PFSK-1 (cell line): Measurements from ENCODE around the gene GSTCD.

Source experiments
- FOXP2 ChIP-seq: optimal IDR thresholded peaks from 2 replicates; pipeline ENCODE3; 2011; ENCODE audit warnings: borderline replicate concordance, control low read depth, inconsistent platforms; ENCODE audit not compliant: insufficient read depth; ENCODE audit errors: extremely low read length, extremely low read depth
- POLR2AphosphoS5 ChIP-seq: IDR thresholded peaks from 2 replicates; pipeline ENCODE4 v1.6.1; 2012; ENCODE audit warnings: low read depth, mild to moderate bottlenecking, control low read depth, low read length, moderate library complexity
- SIN3A ChIP-seq: IDR thresholded peaks from 2 replicates; pipeline ENCODE4 v1.6.1; 2012; ENCODE audit warnings: mild to moderate bottlenecking, low read length, moderate library complexity, borderline replicate concordance; ENCODE audit not compliant: insufficient read depth
- TAF1 ChIP-seq: IDR thresholded peaks from 2 replicates; pipeline ENCODE4 v1.6.1; 2012; ENCODE audit warnings: low read length, control low read depth, borderline replicate concordance; ENCODE audit not compliant: insufficient read depth
- TF ChIP-seq, protein P1 (sequence below), 2 experiments: IDR thresholded peaks; 2 replicates each; pipeline versions ENCODE4 v1.6.1 to v1.8.0; 2011 to 2012; ENCODE audit warnings: low read depth in 2 of 2, low read length in 2 of 2, control low read depth in 1 of 2, inconsistent platforms in 1 of 2, mild to moderate bottlenecking in 1 of 2, moderate library complexity in 1 of 2; ENCODE audit not compliant: insufficient read depth in 1 of 2

GSTCD gene

GRCh38 chr4:105666693-105667092, 41.9 kb upstream of the GSTCD start:
- TF ChIP-seq FOXP2: no peak
- TF ChIP-seq TAF1: no peak
- TF ChIP-seq SIN3A: no peak
- TF ChIP-seq, protein P1, sequence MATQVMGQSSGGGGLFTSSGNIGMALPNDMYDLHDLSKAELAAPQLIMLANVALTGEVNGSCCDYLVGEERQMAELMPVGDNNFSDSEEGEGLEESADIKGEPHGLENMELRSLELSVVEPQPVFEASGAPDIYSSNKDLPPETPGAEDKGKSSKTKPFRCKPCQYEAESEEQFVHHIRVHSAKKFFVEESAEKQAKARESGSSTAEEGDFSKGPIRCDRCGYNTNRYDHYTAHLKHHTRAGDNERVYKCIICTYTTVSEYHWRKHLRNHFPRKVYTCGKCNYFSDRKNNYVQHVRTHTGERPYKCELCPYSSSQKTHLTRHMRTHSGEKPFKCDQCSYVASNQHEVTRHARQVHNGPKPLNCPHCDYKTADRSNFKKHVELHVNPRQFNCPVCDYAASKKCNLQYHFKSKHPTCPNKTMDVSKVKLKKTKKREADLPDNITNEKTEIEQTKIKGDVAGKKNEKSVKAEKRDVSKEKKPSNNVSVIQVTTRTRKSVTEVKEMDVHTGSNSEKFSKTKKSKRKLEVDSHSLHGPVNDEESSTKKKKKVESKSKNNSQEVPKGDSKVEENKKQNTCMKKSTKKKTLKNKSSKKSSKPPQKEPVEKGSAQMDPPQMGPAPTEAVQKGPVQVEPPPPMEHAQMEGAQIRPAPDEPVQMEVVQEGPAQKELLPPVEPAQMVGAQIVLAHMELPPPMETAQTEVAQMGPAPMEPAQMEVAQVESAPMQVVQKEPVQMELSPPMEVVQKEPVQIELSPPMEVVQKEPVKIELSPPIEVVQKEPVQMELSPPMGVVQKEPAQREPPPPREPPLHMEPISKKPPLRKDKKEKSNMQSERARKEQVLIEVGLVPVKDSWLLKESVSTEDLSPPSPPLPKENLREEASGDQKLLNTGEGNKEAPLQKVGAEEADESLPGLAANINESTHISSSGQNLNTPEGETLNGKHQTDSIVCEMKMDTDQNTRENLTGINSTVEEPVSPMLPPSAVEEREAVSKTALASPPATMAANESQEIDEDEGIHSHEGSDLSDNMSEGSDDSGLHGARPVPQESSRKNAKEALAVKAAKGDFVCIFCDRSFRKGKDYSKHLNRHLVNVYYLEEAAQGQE (IDR thresholded peaks at IDR 0.05; ENCODE audit: insufficient read depth in 1 of 2, low read depth in 2 of 2, low read length in 2 of 2): no peak

- TF ChIP-seq POLR2AphosphoS5 (no peak), SIN3A (no peak), FOXP2 (no peak), TAF1 (no peak)
- TF ChIP-seq, protein P1 (IDR thresholded peaks at IDR 0.05; ENCODE audit: insufficient read depth in 1 of 2, low read depth in 2 of 2, low read length in 2 of 2): no peak
These were observed 37.9 kb upstream of the GSTCD start for GRCh38 chr4:105670684-105671083.

- TF ChIP-seq SIN3A (no peak), TAF1 (no peak), FOXP2 (no peak), POLR2AphosphoS5 (no peak)
- TF ChIP-seq, protein P1 (IDR thresholded peaks at IDR 0.05; ENCODE audit: insufficient read depth in 1 of 2, low read depth in 2 of 2, low read length in 2 of 2): no peak
These were observed 37.3 kb upstream of the GSTCD start for GRCh38 chr4:105671301-105671700.

DNA sequence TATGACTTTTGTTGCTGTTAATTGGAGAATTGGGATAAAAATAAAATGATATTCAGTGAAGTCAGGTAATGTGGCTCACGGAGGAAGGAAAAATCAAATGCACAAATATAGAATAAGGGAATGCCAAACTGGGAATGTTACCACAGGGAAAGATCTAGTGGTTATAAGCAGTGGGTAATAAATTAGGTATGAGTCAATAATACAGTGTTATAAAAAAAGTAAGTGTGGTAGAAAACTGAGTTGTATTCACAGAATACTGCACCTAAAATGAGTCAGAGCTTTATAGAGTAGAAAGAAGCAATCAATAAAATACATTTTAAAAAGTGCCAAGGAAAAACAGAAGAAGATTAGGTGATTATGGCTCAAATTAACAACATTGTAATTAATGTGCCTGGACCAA, 34.6 kb upstream of the GSTCD start:
- TF ChIP-seq POLR2AphosphoS5 (no peak), FOXP2 (no peak), TAF1 (no peak), SIN3A (no peak)
- TF ChIP-seq, protein P1 (IDR thresholded peaks at IDR 0.05; ENCODE audit: insufficient read depth in 1 of 2, low read depth in 2 of 2, low read length in 2 of 2): no peak

GRCh38 chr4:105677709-105678108, 30.9 kb upstream of the GSTCD start:
- TF ChIP-seq, protein P1 (IDR thresholded peaks at IDR 0.05; ENCODE audit: insufficient read depth in 1 of 2, low read depth in 2 of 2, low read length in 2 of 2): no peak
- no peak for TF ChIP-seq TAF1
- no peak for TF ChIP-seq FOXP2
- no peak for TF ChIP-seq SIN3A
- TF ChIP-seq POLR2AphosphoS5: no peak
